H54 (cell line): ENCODE results near the gene PIGQ.

ENCODE experiments used
- DNase-seq: peaks from one replicate; pipeline ENCODE4 v3.0.0; 2011; ENCODE audit warnings: low spot score, mixed read lengths; ENCODE audit not compliant: insufficient read length
- FAIRE-seq: peaks from 3 replicates; lab custom pipeline; 2011; peaks lifted over from hg19 to GRCh38; lab: Jason Lieb, UNC
- POLR2A ChIP-seq: IDR thresholded peaks from 2 replicates; pipeline ENCODE4 v1.6.1; 2011; ENCODE audit warnings: low read depth, mild to moderate bottlenecking, low read length

Gene PIGQ

GRCh38 chr16:628321-629061 lies 58.7 kb downstream of the PIGQ start:
- no peak for DNase-seq
- no peak for FAIRE-seq
- no peak for TF ChIP-seq POLR2A

- TF ChIP-seq POLR2A: no peak
- DNase-seq (no peak), FAIRE-seq (no peak)
These were observed 59.5 kb downstream of the PIGQ start for GRCh38 chr16:629185-629832.

GRCh38 chr16:629833-630248 lies 60.1 kb downstream of the PIGQ start:
- TF ChIP-seq POLR2A: no peak
- DNase-seq (no peak), FAIRE-seq (no peak)

- no peak for TF ChIP-seq POLR2A
- no peak for FAIRE-seq
- no peak for DNase-seq
These were observed 60.6 kb downstream of the PIGQ start for GRCh38 chr16:630249-630814.

- DNase-seq (no peak), FAIRE-seq (no peak)
- TF ChIP-seq POLR2A: no peak
These were observed 61.1 kb downstream of the PIGQ start, which contains the start of gene WFIKKN1 for GRCh38 chr16:630815-631405. Gene WFIKKN1 (plus strand): TSS chr16:630985. CDS start chr16:631254, 269 bp downstream.

GRCh38 chr16:631808-632358 lies 62.1 kb downstream of the PIGQ start:
- DNase-seq: no peak
- no peak for FAIRE-seq
- TF ChIP-seq POLR2A: no peak

GRCh38 chr16:632486-633335 lies 62.9 kb downstream of the PIGQ start:
- DNase-seq (no peak), FAIRE-seq (no peak)
- no peak for TF ChIP-seq POLR2A

GRCh38 chr16:633336-634050 lies 63.7 kb downstream of the PIGQ start:
- FAIRE-seq (no peak), DNase-seq (no peak)
- TF ChIP-seq POLR2A: no peak
